ENCODE results near the gene LYSMD4.

DNA sequence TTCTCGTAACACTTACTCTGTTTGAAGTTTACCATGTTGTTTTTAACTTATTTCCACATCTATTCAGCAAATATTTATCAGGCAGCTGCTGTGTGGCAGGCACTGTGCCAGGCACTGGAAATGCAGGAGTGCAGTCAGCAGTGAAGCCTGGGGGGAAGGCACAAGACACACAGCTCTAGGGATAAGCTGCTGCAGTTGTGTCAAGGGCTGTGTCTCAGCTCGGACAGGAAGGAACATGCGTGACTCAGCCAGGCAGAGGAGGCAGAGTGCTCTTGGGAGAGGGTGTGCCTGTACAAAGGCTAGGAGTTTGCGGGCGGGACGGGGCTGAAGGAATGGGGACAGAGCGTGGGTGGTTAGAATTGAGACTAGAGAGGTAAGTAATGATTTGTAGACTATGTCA, 24.7 kb downstream of the LYSMD4 start:
- TF ChIP-seq CTCF (IDR thresholded peaks at IDR 0.05; ENCODE audit: borderline replicate concordance, extremely low read depth, low read length, poor library complexity, severe bottlenecking) (no peak), EZH2 (IDR thresholded peaks at IDR 0.05; ENCODE audit: borderline replicate concordance, low read depth, low read length, severe bottlenecking) (no peak)
